Panc1 (cell line): ENCODE results near the gene ENAH. TPM values are rescaled to one million over a fixed set of nuclear protein-coding genes. Genes with fewer than 3 reads are reported as not detected.
A peak's percentile ranks its signal among the peaks of the same experiment; 100 is the strongest.

ENCODE experiments used
- ATAC-seq: fragments of 200-7000 bp; cut with Tn5 transposase; 2 replicates; pipeline ENCODE4 v1.9.1; 2020; ENCODE audit warnings: mild to moderate bottlenecking, moderate library complexity
- BruUV-seq: library from RNA; stranded (reverse); fragments of 400-500 nt; replicated peaks from 2 replicates; lab custom pipeline; 2021; lab: Mats Ljungman, UMichigan
- CTCF ChIA-PET: fragments of 300-600 bp; sonication (Branson Sonifier 250); formaldehyde crosslinking; loops from one replicate; lab custom pipeline; 2022; ENCODE audit warnings: antibody characterized with exemption; lab: Charles Lee
- POLR2A ChIA-PET: fragments of 300-600 bp; sonication (Branson Sonifier 250); formaldehyde crosslinking; loops from one replicate; lab custom pipeline; 2022; ENCODE audit warnings: antibody characterized with exemption; lab: Charles Lee
- DNase-seq: peaks from one replicate; pipeline ENCODE4 v3.0.0-alpha.2; 2010; ENCODE audit warnings: low read depth, low spot score
- H3K27ac ChIP-seq: 2 replicates; pipeline ENCODE4 v1.5.1; 2011; ENCODE audit warnings: mild to moderate bottlenecking, low read length, inconsistent platforms
- H3K27me3 ChIP-seq: fragments of 200-500 bp; sonication (Bioruptor generic); 2 replicates; pipeline ENCODE4 v1.6.0; 2014; ENCODE audit warnings: low read length, inconsistent platforms; ENCODE audit not compliant: control insufficient read depth, insufficient read depth
- H3K36me3 ChIP-seq: fragments of 200-500 bp; sonication (Bioruptor generic); 2 replicates; pipeline ENCODE4 v1.5.1; 2014; ENCODE audit warnings: inconsistent platforms, mild to moderate bottlenecking, low read length, moderate library complexity; ENCODE audit not compliant: control insufficient read depth, insufficient read depth
- H3K4me1 ChIP-seq: 2 replicates; pipeline ENCODE4 v1.5.1; 2011; ENCODE audit warnings: inconsistent platforms, mild to moderate bottlenecking, low read length, moderate library complexity; ENCODE audit not compliant: control insufficient read depth, insufficient read depth
- H3K4me3 ChIP-seq, 2 experiments: 2 replicates each; pipeline ENCODE4 v1.5.1; 2011 to 2012; ENCODE audit warnings: low read depth in 2 of 2, low read length in 2 of 2, mild to moderate bottlenecking in 2 of 2, inconsistent platforms in 1 of 2, moderate library complexity in 1 of 2
- H3K9me3 ChIP-seq: fragments of 200-500 bp; sonication (Bioruptor generic); 2 replicates; pipeline ENCODE4 v1.5.1; 2014; ENCODE audit warnings: low read depth, mild to moderate bottlenecking, inconsistent platforms, low read length, moderate library complexity; ENCODE audit not compliant: control insufficient read depth, insufficient read depth
- CTCF ChIP-seq: fragments of 450-650 bp; IDR thresholded peaks from 2 replicates; pipeline ENCODE4 v1.5.1; 2017; ENCODE audit warnings: mild to moderate bottlenecking
- POLR2AphosphoS5 ChIP-seq: IDR thresholded peaks from 2 replicates; pipeline ENCODE4 v1.6.1; 2012; ENCODE audit warnings: mild to moderate bottlenecking, low read depth, low read length, moderate library complexity
- REST ChIP-seq, 2 experiments: IDR thresholded peaks; 2 replicates each; pipeline ENCODE4 v1.6.1; 2011 to 2012; ENCODE audit warnings: low read depth in 2 of 2, control low read depth in 1 of 2, low read length in 1 of 2, mild to moderate bottlenecking in 1 of 2, moderate library complexity in 1 of 2; ENCODE audit not compliant: insufficient read depth in 1 of 2
- SIN3A ChIP-seq: IDR thresholded peaks from 2 replicates; pipeline ENCODE4 v1.6.1; 2012; ENCODE audit warnings: low read depth, mild to moderate bottlenecking, low read length, moderate library complexity, borderline replicate concordance; ENCODE audit not compliant: insufficient read depth
- TCF7L2 ChIP-seq: IDR thresholded peaks from 2 replicates; pipeline ENCODE4 v1.6.1; 2011; ENCODE audit warnings: mild to moderate bottlenecking, low read depth, low read length, inconsistent platforms
- in situ Hi-C: cut with HindIII; loops from 2 replicates; pipeline ENCODE4 v1.10.0; 2016; ENCODE audit warnings: low sequenced_read_pairs, low pct_unique_long_range_greater_than_20kb
- intact Hi-C: fragments of 100-400 bp; cut with micrococcal nuclease; formaldehyde crosslinking; loops from one replicate; pipeline ENCODE4 v1.10.0; 2022; ENCODE audit not compliant: unreplicated experiment
- total RNA-seq: library from RNA; stranded (reverse); gene quantifications from one replicate; pipeline ENCODE4 v1.2.1, GENCODE V29; 2021; ENCODE audit not compliant: unreplicated experiment

Gene ENAH
- total RNA-seq, 1 experiment from 2014 or later, result 133 TPM

DNA sequence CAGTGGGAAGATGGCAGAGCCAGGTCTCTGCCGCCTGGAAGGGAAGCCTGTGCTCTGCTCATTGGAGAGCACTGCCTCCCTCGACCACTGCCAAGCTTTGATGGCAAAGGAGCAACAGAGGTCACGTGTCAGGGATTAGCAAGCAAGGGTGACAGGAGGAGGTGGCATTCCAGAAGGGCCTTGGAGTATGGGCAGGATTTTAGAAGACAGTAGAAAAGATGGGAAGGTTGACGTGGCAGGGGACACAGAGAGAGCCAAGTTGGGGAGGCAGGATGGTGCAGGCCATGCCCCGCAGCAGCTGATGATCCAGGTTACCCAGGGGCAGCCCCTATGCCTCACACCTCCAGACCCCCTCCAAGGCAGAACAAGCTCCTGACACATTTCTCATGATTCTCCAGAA is 203.1 kb downstream of the ENAH start:
- ChIA-PET CTCF (no interaction called here), POLR2A (no interaction called here)
- DNase-seq, result no peak
- H3K4me1 ChIP-seq, result peaks cover 7% of the 10 kb centered on the region; the same call in 1 of the 2 replicates
- no peaks in the 10 kb centered on the region for H3K27me3 ChIP-seq
- TF ChIP-seq POLR2AphosphoS5, result no peak
- H3K9me3 ChIP-seq, result no peaks in the 10 kb centered on the region
- in situ Hi-C loops (no loop called here), intact Hi-C loops (no loop called here)
- no peak for ATAC-seq
- no TSS peak for BruUV-seq
- H3K27ac ChIP-seq, result no peak overlapping the region
- H3K4me3 ChIP-seq, result no peak overlapping the region
- no peaks in the 10 kb centered on the region for H3K36me3 ChIP-seq

DNA sequence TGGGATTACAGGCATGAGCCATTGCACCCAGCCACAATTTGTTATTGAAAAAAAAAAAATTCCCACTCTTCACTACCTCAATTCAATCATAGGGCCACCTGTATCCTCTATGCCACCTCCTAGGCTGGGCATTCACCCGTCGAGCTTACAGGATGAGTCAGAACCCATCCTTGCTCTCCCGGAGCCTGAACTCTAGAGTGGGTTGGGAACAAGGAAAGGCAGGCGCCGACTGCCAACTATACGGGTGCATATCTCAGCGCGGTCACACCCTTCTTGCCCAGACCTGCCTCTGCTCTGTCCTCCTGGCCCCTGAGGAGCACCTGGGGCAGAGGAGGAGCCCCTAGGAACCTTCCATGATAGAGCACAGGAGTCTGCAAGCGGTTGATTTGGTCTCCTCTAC is 203.7 kb downstream of the ENAH start:
- Histone ChIP-seq H3K9me3 (no peaks in the 10 kb centered on the region), H3K4me1 (peaks cover 3% of the 10 kb centered on the region; the same call in 1 of the 2 replicates), H3K27ac (no peak overlapping the region), H3K4me3 (no peak overlapping the region), H3K36me3 (no peaks in the 10 kb centered on the region), H3K27me3 (no peaks in the 10 kb centered on the region)
- BruUV-seq, result no TSS peak
- ChIA-PET POLR2A (no interaction called here), CTCF (no interaction called here)
- peak; percentile 57; the same call in 1 of the 2 replicates for ATAC-seq
- no peak for DNase-seq
- in situ Hi-C loops, result no loop called here
- intact Hi-C loops, result no loop called here
- no peak for TF ChIP-seq POLR2AphosphoS5
- TF ChIP-seq TCF7L2, result no peak
- TF ChIP-seq SIN3A, result no peak
- no peak for TF ChIP-seq CTCF
- TF ChIP-seq REST (IDR thresholded peaks at IDR 0.05; ENCODE audit: insufficient read depth in 1 of 2, low read depth in 2 of 2, low read length in 1 of 2), result no peak

DNA sequence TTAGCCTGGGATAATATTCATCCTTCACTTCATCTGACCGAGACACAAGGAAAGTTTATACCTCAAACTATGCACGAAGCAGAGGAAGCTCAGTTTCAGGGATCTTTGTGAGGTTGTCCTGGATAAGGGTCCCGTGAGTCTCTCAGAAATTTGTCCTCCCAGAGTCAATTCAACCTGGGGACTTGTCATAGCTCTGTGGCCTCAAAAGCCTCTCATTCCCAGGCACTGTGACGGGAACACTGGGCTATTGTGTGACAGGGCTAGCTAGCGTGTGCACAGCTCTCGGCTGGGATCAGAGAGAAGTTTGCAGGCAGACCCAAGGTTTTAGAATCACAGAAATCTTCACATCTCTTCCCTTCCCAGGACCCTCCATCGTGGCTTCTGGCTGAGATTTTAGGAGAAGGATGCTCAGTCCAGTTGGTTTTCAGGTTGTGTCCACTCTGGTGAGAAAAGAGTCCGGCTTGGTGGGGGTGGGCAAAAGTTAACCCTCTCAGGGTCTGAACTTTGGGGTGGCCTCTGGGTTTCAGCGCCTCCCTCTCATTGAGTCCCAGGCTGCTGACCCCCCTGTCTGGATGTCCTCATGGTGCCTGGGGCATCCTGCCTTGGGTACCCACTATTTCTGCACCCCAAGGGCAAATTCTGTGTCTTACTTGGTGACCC is 204.6 kb downstream of the ENAH start:
- no TSS peak for BruUV-seq
- intact Hi-C loops, result no loop called here
- CTCF ChIA-PET, result no interaction called here
- Histone ChIP-seq H3K4me3 (no peak overlapping the region), H3K36me3 (no peaks in the 10 kb centered on the region), H3K4me1 (no peaks in the 10 kb centered on the region), H3K27me3 (no peaks in the 10 kb centered on the region), H3K9me3 (no peaks in the 10 kb centered on the region), H3K27ac (no peak overlapping the region)
- DNase-seq, result no peak
- TF ChIP-seq POLR2AphosphoS5 (no peak), SIN3A (no peak), CTCF (no peak), TCF7L2 (no peak), REST (IDR thresholded peaks at IDR 0.05; ENCODE audit: insufficient read depth in 1 of 2, low read depth in 2 of 2, low read length in 1 of 2) (no peak)
- in situ Hi-C loops, result no loop called here
- ATAC-seq, result no peak
- POLR2A ChIA-PET, result no interaction called here
